Ectodermal cell (in vitro differentiated cells): ENCODE results near the gene SPINT2.

ENCODE experiments used
- H3K27ac ChIP-seq: 2 replicates; pipeline ENCODE4 v1.7.0; 2013; ENCODE audit warnings: mild to moderate bottlenecking, low read depth, low read length; ENCODE audit not compliant: insufficient read depth, poor library complexity, severe bottlenecking
- H3K27me3 ChIP-seq: 2 replicates; pipeline ENCODE4 v1.7.0; 2013; ENCODE audit warnings: mild to moderate bottlenecking, low read length; ENCODE audit not compliant: insufficient read depth, control insufficient read depth, poor library complexity, severe bottlenecking
- H3K36me3 ChIP-seq: one replicate; pipeline ENCODE4 v1.7.0; 2013; ENCODE audit warnings: low read length; ENCODE audit not compliant: control insufficient read depth, insufficient read depth
- H3K4me1 ChIP-seq: one replicate; pipeline ENCODE4 v1.7.0; 2013; ENCODE audit warnings: low read length; ENCODE audit not compliant: control insufficient read depth, insufficient read depth
- H3K4me3 ChIP-seq: 2 replicates; pipeline ENCODE4 v1.7.0; 2013; ENCODE audit warnings: low read depth, low read length, control low read depth; ENCODE audit not compliant: insufficient read depth
- H3K9me3 ChIP-seq: 2 replicates; pipeline ENCODE4 v1.7.0; 2013; ENCODE audit warnings: mild to moderate bottlenecking, low read length, moderate library complexity; ENCODE audit not compliant: control insufficient read depth
- WGBS, 2 experiments: methylation state at CpG; one replicate each; pipeline ENCODE4 v1.1.7; 2013; ENCODE audit warnings: missing lambda C conversion rate in 2 of 2; 5-methylcytosine and 5-hydroxymethylcytosine counted together

SPINT2 gene

DNA sequence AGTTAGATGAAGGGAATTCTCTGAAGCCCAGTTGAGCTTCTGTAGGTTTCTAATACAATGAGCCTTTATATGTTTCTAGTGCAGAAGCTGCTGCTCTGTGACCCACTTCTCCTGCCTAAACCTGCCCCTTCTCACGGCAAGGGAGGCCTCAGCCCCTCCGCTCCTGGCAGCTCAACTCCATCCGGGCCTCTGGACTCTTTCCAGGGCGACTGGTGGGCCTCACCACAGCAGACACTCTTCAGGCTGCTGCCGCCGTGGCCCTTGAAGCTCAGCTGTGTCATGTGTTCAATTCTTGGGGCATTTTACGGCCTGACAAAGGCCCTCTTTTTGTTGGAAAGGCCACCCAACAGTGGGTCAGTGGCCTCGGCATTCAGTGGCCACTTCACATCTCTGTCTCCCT is 29.7 kb downstream of the SPINT2 start:
- Histone ChIP-seq H3K27ac (no peak overlapping the region), H3K27me3 (no peaks in the 10 kb centered on the region), H3K4me1 (no peaks in the 10 kb centered on the region), H3K36me3 (no peaks in the 10 kb centered on the region), H3K9me3 (no peaks in the 10 kb centered on the region), H3K4me3 (no peak overlapping the region)
- WGBS, 2 experiments: 91 to 92% methylated on average over 8 of the region's 8 CpGs

DNA sequence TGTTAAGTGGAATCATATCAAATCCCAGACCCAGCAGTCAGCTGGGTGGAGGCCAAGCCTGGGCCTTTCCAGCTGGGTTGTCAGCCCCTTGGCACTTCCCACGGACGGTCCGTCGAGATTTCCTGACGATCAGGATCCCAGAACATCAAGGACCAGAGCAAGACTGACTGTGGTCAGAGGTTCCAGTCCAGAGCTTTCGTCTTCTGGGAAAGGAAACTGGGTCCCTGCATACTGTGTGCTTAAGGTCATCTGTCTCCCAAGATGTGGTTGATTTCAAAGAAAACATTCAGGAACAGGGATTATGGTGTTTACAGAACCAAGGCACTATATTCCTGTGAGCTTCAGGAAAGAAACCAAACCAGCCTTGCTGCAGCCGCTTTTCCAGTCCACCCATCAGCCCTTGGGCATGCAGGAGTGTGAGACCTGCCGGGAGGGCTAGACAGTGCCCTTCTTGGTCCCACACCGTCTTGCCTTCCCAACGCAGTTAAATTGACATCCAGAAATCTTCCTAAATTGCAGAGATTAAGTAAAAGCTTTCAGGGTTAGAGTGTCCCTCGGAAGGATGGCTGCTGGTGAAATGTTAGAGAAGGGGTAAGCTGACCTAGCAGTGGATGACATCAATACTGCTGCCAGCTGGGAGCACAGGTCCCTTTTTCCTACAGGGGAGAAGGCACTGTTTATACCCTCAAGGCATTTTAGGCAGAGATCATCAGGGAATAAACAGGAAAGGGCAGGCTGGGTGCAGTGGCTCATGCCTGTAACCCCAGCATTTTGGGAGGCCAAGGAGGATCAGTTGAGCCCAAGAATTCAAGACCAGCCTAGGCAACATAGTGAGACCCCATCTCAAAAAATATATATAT is 34.7 kb downstream of the SPINT2 start:
- WGBS, 2 experiments: 92% methylated on average over 11 of the region's 11 CpGs
- Histone ChIP-seq H3K4me3 (no peak overlapping the region), H3K27ac (no peak overlapping the region)

DNA sequence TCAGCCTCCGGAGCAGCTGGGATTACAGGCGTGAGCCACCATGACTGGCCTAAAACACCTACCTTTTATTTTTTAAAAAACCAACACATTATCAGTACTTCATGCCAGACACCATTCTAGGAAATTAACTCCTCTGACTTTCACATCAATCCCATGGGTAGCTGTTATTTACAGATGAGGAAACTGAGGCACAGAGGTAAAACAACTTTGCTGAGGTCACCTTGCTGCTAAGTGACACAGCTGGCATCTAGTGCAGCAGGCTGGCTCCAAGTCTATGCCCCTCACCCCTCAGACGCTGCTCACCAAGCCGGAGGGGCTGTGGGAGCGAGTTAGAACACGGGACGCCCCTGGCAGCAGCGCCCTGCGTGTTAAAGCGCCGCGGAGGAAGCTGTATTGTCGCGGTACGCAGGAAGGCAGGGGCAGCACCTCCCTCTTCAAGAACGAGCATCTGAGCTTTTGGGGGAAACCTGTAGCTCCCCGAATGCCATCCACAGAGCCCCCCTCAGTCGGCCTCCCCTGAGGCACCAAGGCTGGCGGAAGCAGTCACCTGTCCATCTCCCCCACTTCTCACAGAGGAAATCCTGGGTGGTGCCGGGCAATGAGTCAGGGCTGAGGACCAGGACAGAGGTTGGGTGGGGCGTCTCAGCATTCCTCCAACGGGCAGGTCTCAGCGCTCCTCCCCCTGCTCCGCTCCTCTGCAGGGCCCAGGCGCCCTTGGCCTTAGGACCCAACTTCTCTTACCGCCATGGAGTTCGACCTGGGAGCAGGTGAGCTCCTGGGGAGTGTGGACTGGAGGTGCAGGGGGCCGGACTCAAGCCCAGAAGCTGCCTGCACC is 39.4 kb downstream of the SPINT2 start, which contains the start of gene C19orf33:
C19orf33 (plus strand) TSS at position 735 of the 835 bp plus-strand sequence; CDS start at position 746, 11 bp downstream.
- Histone ChIP-seq H3K9me3 (no peaks in the 10 kb centered on the region), H3K36me3 (peaks cover 14% of the 10 kb centered on the region), H3K27me3 (no peaks in the 10 kb centered on the region), H3K4me3 (no peak within 1 kb of the TSS), H3K27ac (no peak within 1 kb of the TSS), H3K4me1 (peaks cover 9% of the 10 kb centered on the region)
- 87% methylated on average over 28 of the region's 28 CpGs for WGBS, 2 experiments

More for the DNA sequence above, 34.7 kb downstream of the SPINT2 start:
- H3K36me3 ChIP-seq: no peaks in the 10 kb centered on the region
- H3K4me1 ChIP-seq: peaks cover under 1% of the 10 kb centered on the region
- no peaks in the 10 kb centered on the region for H3K27me3 ChIP-seq
- H3K9me3 ChIP-seq: no peaks in the 10 kb centered on the region

DNA sequence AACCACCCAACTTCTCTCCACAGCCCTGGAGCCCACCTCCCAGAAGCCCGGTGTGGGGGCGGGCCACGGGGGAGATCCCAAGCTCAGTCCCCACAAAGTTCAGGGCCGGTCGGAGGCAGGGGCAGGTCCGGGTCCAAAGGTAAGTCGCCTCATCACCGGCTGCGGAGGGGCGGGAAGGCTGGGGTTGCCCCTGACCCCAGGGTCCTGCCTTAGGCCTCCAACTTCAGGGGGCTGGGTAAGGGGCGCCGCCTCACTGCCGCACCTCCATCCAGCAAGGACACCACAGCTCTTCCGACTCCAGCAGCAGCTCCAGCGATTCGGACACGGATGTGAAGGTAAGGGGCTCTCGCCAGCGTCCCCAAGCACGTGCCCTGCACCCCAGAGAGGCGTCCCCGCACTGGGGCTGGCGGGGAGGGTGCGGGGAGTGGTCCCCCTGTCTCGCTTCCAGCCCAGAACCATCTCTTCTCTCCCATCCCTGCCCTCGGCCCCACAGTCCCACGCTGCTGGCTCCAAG is 40.0 kb downstream of the SPINT2 start:
- peaks cover 9% of the 10 kb centered on the region for H3K4me1 ChIP-seq
- peaks cover 14% of the 10 kb centered on the region for H3K36me3 ChIP-seq
- no peaks in the 10 kb centered on the region for H3K9me3 ChIP-seq
- H3K27me3 ChIP-seq: no peaks in the 10 kb centered on the region
- WGBS, 2 experiments: 81 to 84% methylated on average over 27 of the region's 27 CpGs
- no peak overlapping the region for H3K27ac ChIP-seq
- H3K4me3 ChIP-seq: no peak overlapping the region

DNA sequence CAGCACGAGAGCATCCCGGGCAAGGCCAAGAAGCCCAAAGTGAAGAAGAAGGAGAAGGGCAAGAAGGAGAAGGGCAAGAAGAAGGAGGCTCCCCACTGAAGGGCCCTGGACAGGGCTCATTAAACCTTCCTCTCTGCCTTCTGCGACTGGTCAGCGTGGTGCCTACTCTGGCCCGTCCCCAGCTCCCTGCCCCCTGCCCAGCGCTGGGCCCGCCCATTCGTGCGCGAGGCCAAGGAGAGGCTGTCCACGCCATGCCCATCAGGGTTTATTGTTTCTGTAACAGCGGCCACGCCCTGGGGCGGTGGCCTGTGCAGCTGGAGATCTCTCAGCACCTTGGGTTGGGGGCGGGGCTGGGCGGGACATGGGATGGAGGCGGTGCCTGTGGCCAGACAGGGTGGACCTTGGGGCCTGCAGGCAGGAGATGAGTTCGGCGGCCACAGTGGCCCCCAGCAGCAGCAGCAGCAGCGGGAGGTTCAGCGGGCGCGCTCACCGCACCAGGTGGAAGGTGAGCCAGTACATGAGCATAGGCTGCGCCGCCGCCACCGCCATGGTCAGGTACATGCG is 40.6 kb downstream of the SPINT2 start:
- Histone ChIP-seq H3K27ac (no peak overlapping the region), H3K9me3 (no peaks in the 10 kb centered on the region), H3K27me3 (no peaks in the 10 kb centered on the region), H3K4me3 (no peak overlapping the region), H3K4me1 (peaks cover 9% of the 10 kb centered on the region), H3K36me3 (peaks cover 14% of the 10 kb centered on the region)
- WGBS, 2 experiments: 31 to 35% methylated on average over 29 of the region's 29 CpGs

DNA sequence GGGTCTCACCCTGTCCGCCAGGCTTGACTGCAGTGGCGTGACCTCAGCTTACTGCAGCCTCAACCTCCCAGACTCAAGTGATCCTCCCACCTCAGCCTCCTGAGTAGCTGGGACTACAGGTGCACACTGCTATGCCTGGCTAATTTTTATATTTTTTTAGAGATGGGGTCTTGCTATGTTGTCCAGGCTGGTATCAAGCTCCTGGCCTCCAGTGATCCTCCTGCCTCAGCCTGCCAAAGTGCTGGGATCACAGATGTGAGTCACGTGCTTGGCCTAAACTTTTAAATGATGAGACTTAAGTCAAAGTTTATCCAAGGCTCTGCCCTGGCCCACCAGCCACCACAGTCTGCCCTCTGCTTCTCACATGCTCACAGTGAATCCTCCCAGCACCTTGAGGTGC is 41.9 kb downstream of the SPINT2 start:
- Histone ChIP-seq H3K27ac (no peak overlapping the region), H3K27me3 (no peaks in the 10 kb centered on the region), H3K36me3 (peaks cover 14% of the 10 kb centered on the region), H3K9me3 (no peaks in the 10 kb centered on the region), H3K4me1 (peaks cover 9% of the 10 kb centered on the region), H3K4me3 (no peak overlapping the region)
- WGBS, 2 experiments: 90 to 98% methylated on average over 3 of the region's 3 CpGs

DNA sequence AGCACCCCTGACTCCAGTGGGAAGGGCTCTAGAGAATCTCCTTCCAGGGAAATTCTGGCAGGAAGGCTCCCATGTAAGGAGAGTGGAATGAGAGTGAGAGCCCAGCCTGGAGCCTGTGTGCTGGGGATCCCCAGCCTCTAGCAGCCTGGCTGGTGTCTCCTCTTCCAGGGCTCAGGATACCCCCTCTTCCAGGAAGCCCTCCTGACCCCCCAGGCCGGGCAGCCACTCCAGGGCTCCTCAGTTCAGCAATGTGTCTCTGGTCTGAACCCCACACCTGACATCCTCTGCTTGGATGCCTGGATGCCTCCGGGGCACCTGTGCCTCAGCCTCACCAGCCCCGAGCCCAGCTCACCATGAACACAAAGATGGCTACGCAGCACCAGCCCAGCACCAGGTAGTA is 42.7 kb downstream of the SPINT2 start:
- no peaks in the 10 kb centered on the region for H3K27me3 ChIP-seq
- peaks cover 14% of the 10 kb centered on the region for H3K36me3 ChIP-seq
- WGBS, 2 experiments: 92 to 95% methylated on average over 4 of the region's 4 CpGs
- no peak overlapping the region for H3K4me3 ChIP-seq
- H3K9me3 ChIP-seq: no peaks in the 10 kb centered on the region
- H3K4me1 ChIP-seq: peaks cover 9% of the 10 kb centered on the region
- no peak overlapping the region for H3K27ac ChIP-seq

DNA sequence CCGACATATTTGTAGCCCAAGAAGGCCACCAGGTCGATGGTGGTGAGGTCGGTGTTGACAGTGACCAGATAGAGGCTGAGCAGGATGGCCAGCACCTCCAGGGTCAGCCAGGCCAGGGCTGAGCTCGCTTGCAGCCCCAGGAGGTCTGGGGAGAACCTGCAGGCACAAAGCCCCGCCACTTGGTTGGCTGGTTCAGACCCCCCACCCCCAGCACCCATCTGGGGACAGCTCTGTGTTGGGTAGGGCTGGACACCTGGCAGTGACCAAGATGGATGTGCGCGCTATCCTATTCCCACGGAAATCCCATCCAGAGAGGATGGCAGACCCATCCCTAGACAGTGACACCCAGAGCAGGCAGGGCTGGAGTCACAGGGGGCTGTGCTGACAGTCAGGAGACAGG is 43.2 kb downstream of the SPINT2 start:
- Histone ChIP-seq H3K27ac (no peak overlapping the region), H3K9me3 (no peaks in the 10 kb centered on the region), H3K27me3 (no peaks in the 10 kb centered on the region), H3K36me3 (peaks cover 14% of the 10 kb centered on the region), H3K4me3 (no peak overlapping the region), H3K4me1 (peaks cover 9% of the 10 kb centered on the region)
- WGBS, 2 experiments: 95% methylated on average over 8 of the region's 8 CpGs

DNA sequence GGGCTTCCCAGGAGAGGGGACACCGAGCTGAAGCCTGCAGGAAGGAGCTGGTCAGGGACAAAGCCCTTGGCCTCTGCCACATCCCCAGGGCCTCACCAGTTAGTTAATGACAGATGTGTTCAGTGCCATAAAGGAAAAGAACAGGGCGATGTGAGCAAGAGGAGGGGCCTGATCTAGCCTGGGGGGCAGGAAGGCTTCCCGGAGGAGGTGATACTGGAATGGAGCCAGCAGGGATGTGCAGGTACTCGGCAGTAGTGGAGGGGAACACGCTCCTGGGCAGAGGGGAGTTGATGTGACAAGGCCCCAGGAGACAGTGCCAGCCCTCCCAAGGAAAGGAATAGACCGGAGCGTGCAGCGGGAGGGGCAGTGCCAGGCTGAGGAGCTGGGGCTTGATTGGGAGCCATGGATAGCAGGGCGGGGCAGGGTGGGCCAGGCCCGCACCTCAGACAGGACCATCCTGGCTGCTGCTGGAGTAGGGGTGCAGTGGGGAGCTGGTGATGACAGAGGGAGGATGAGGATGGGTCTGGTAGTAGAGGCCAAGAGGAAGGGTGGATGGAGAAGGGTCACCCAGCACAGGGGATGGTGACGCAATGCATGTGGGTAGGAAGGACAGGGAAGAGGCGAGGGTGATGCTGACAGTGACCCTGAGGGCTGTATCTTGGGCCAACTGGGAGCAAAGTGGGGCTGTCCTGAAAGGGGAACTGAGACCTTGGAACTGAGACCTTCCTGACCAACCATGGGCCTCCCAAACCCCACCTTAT is 43.8 kb downstream of the SPINT2 start:
- peaks cover 14% of the 10 kb centered on the region for H3K36me3 ChIP-seq
- H3K9me3 ChIP-seq: no peaks in the 10 kb centered on the region
- H3K4me1 ChIP-seq: peaks cover 9% of the 10 kb centered on the region
- H3K27me3 ChIP-seq: no peaks in the 10 kb centered on the region
- no peak overlapping the region for H3K4me3 ChIP-seq
- H3K27ac ChIP-seq: no peak overlapping the region
- 96% methylated on average over 12 of the region's 12 CpGs for WGBS, 2 experiments
